HepG2 (cell line): ENCODE data around the gene S100A10. TPM values are rescaled to one million over a fixed set of nuclear protein-coding genes. Genes with fewer than 3 reads are reported as not detected.

ENCODE experiments used
- ATAD3A ChIP-seq: sonication (generic); formaldehyde crosslinking; IDR thresholded peaks from 2 replicates; pipeline ENCODE4 v1.4.0; 2020; ENCODE audit warnings: missing genetic modification reagents
- FOXP4 ChIP-seq: sonication (generic); formaldehyde crosslinking; IDR thresholded peaks from 2 replicates; pipeline ENCODE4 v1.4.0; 2020; ENCODE audit warnings: missing genetic modification reagents
- HNF1A ChIP-seq, 2 experiments: sonication (generic) in 1 of 2; formaldehyde crosslinking in 1 of 2; IDR thresholded peaks; 2 replicates each; pipeline versions ENCODE4 v1.4.0 to v1.6.1; 2016 to 2020; ENCODE audit warnings: borderline replicate concordance in 1 of 2, low read depth in 1 of 2, mild to moderate bottlenecking in 1 of 2, missing genetic modification reagents in 1 of 2
- JUND ChIP-seq: sonication (generic); formaldehyde crosslinking; IDR thresholded peaks from 2 replicates; pipeline ENCODE4 v1.8.0; 2022; ENCODE audit warnings: mild to moderate bottlenecking, missing genetic modification reagents
- PATZ1 ChIP-seq: sonication (generic); formaldehyde crosslinking; IDR thresholded peaks from 2 replicates; pipeline ENCODE4 v1.4.0; 2020; ENCODE audit warnings: missing genetic modification reagents
- POLR2G ChIP-seq: fragments of 200-400 bp; formaldehyde crosslinking; IDR thresholded peaks from 2 replicates; pipeline ENCODE4 v1.6.1; 2018; ENCODE audit warnings: mild to moderate bottlenecking, low read depth, low read length, moderate library complexity
- TEAD3 ChIP-seq: optimal IDR thresholded peaks from 2 replicates; pipeline ENCODE3; 2016; ENCODE audit warnings: borderline replicate concordance
- ZC3H4 ChIP-seq: sonication (generic); formaldehyde crosslinking; IDR thresholded peaks from 2 replicates; pipeline ENCODE4 v1.4.0; 2020; ENCODE audit warnings: missing genetic modification reagents, borderline replicate concordance
- ZNF138 ChIP-seq: sonication (generic); formaldehyde crosslinking; IDR thresholded peaks from 2 replicates; pipeline ENCODE4 v1.5.0; 2020; ENCODE audit warnings: mild to moderate bottlenecking, low read depth, missing genetic modification reagents
- ZNF615 ChIP-seq: sonication (generic); formaldehyde crosslinking; IDR thresholded peaks from 2 replicates; pipeline ENCODE4 v1.5.0; 2020; ENCODE audit warnings: mild to moderate bottlenecking, missing genetic modification reagents, borderline replicate concordance
- ZNF713 ChIP-seq: sonication (generic); formaldehyde crosslinking; IDR thresholded peaks from 2 replicates; pipeline ENCODE4 v1.4.0; 2020; ENCODE audit warnings: mild to moderate bottlenecking, missing genetic modification reagents
- ZNF878 ChIP-seq: sonication (generic); formaldehyde crosslinking; IDR thresholded peaks from 2 replicates; pipeline ENCODE4 v1.8.1; 2023; ENCODE audit warnings: mild to moderate bottlenecking, missing genetic modification reagents, moderate library complexity
- polyA plus RNA-seq, 8 experiments: library from polyadenylated mRNA; depleted of rRNA in 3 of 8; stranded (reverse) in 7 of 8; unstranded in 1 of 8; fragments of >200 nt; fragmentation: Illumina TruSeq in 4 of 8; extraction: Trizol in 4 of 8; gene quantifications; 2 replicates each; pipeline versions ENCODE4 v1.2.1 to v1.2.3, GENCODE V29; 2011 to 2016; ENCODE audit warnings: low read depth in 4 of 8, missing spikeins in 1 of 8, mixed read lengths in 1 of 8; ENCODE audit not compliant: insufficient read depth in 1 of 8
- total RNA-seq, 5 experiments: library from RNA; depleted of rRNA; stranded (reverse); fragments of >200 nt; fragmentation: Illumina TruSeq; extraction: Trizol; gene quantifications; 2 replicates each; pipeline ENCODE4 v1.2.3, GENCODE V29; 2016; ENCODE audit warnings: low read depth in 1 of 5
- TF ChIP-seq, protein P1 (sequence below): sonication (generic); formaldehyde crosslinking; IDR thresholded peaks from 2 replicates; pipeline ENCODE4 v1.5.1; 2020; ENCODE audit warnings: mild to moderate bottlenecking, missing genetic modification reagents, moderate library complexity
- TF ChIP-seq, protein P2 (sequence below): sonication (generic); formaldehyde crosslinking; IDR thresholded peaks from 2 replicates; pipeline ENCODE4 v1.4.0; 2020; ENCODE audit warnings: mild to moderate bottlenecking, missing genetic modification reagents
- TF ChIP-seq, protein P3 (sequence below): sonication (generic); formaldehyde crosslinking; IDR thresholded peaks from 2 replicates; pipeline ENCODE4 v1.5.1; 2020; ENCODE audit warnings: missing genetic modification reagents, mild to moderate bottlenecking, borderline replicate concordance

S100A10 gene
- total and polyA plus RNA-seq, 2 of the 13 experiments (the other 11 are each of a cell fraction or from before 2014, with no cell fraction given) = 16.8 to 28.7 TPM

GRCh38 chr1:151975311-151976014, 18.2 kb downstream of the S100A10 start (continued):
- no peak for TF ChIP-seq ZNF713 (CRISPR knock-in tag)
- TF ChIP-seq JUND = no peak
- 0 out of 2 replicates have a peak, but pooled peaks have one; percentile 9 for TF ChIP-seq PATZ1
- TF ChIP-seq ZNF615 (CRISPR knock-in tag) = no peak
- TF ChIP-seq, protein P1, sequence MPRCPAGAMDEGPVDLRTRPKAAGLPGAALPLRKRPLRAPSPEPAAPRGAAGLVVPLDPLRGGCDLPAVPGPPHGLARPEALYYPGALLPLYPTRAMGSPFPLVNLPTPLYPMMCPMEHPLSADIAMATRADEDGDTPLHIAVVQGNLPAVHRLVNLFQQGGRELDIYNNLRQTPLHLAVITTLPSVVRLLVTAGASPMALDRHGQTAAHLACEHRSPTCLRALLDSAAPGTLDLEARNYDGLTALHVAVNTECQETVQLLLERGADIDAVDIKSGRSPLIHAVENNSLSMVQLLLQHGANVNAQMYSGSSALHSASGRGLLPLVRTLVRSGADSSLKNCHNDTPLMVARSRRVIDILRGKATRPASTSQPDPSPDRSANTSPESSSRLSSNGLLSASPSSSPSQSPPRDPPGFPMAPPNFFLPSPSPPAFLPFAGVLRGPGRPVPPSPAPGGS (CRISPR knock-in tag) = no peak
- TF ChIP-seq ATAD3A = no peak
- TF ChIP-seq ZC3H4 (CRISPR knock-in tag) = no peak
- no peak for TF ChIP-seq ZNF138 (CRISPR knock-in tag)
- TF ChIP-seq, protein P2, sequence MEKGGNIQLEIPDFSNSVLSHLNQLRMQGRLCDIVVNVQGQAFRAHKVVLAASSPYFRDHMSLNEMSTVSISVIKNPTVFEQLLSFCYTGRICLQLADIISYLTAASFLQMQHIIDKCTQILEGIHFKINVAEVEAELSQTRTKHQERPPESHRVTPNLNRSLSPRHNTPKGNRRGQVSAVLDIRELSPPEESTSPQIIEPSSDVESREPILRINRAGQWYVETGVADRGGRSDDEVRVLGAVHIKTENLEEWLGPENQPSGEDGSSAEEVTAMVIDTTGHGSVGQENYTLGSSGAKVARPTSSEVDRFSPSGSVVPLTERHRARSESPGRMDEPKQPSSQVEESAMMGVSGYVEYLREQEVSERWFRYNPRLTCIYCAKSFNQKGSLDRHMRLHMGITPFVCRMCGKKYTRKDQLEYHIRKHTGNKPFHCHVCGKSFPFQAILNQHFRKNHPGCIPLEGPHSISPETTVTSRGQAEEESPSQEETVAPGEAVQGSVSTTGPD = no peak
- no peak; the same call in 1 of the 2 replicates for TF ChIP-seq ZNF878 (CRISPR knock-in tag)
- TF ChIP-seq HNF1A (IDR thresholded peaks at IDR 0.05; ENCODE audit: low read depth) = peak; percentile 89
- TF ChIP-seq HNF1A (CRISPR knock-in tag; IDR thresholded peaks at IDR 0.05; ENCODE audit: borderline replicate concordance) = peak; percentile 83
- peak; percentile 20 for TF ChIP-seq TEAD3
- TF ChIP-seq, protein P3, sequence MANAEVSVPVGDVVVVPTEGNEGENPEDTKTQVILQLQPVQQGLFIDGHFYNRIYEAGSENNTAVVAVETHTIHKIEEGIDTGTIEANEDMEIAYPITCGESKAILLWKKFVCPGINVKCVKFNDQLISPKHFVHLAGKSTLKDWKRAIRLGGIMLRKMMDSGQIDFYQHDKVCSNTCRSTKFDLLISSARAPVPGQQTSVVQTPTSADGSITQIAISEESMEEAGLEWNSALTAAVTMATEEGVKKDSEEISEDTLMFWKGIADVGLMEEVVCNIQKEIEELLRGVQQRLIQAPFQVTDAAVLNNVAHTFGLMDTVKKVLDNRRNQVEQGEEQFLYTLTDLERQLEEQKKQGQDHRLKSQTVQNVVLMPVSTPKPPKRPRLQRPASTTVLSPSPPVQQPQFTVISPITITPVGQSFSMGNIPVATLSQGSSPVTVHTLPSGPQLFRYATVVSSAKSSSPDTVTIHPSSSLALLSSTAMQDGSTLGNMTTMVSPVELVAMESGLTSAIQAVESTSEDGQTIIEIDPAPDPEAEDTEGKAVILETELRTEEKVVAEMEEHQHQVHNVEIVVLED = no peak
- 0 out of 2 replicates have a peak, but pooled peaks have one; percentile 16 for TF ChIP-seq FOXP4 (CRISPR knock-in tag)
- TF ChIP-seq POLR2G = no peak
